GM19452 (cell line): ENCODE results near the gene PDIA2.
"Not testable (repeated sequence)": the region's sequence is repeated elsewhere in the genome, so short reads cannot be mapped to it uniquely, and the experiment has no call there.

Source experiments
- ATAC-seq: cut with Tn5 transposase; IDR thresholded peaks from one replicate; pipeline ENCODE4 v1.9.1; 2021; ENCODE audit not compliant: unreplicated experiment

Gene PDIA2

GRCh38 chr16:324451-325334 is 41.7 kb downstream of the PDIA2 start:
- no peak for ATAC-seq

- ATAC-seq: no peak
These were observed 42.6 kb downstream of the PDIA2 start for GRCh38 chr16:325375-326145.

DNA sequence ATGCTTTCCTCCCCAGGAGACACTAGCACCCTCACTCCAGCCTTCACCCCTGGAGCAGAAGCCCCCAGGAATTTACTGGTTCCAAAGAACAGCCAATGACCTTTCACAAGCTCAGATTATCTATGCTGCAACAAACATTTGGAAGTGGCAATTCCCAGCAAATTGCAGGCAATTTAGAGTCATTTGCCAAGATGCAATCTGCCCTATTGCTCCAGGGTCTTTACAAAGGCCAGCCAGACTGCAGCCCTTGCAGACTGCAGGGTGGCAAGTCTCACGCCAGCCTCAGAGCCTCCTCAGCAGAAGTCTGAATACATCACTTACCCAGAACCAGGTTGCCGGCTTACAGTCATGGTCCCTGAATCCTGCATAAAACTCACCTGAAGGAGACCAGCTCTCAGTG is 47.8 kb downstream of the PDIA2 start:
- no peak for ATAC-seq

DNA sequence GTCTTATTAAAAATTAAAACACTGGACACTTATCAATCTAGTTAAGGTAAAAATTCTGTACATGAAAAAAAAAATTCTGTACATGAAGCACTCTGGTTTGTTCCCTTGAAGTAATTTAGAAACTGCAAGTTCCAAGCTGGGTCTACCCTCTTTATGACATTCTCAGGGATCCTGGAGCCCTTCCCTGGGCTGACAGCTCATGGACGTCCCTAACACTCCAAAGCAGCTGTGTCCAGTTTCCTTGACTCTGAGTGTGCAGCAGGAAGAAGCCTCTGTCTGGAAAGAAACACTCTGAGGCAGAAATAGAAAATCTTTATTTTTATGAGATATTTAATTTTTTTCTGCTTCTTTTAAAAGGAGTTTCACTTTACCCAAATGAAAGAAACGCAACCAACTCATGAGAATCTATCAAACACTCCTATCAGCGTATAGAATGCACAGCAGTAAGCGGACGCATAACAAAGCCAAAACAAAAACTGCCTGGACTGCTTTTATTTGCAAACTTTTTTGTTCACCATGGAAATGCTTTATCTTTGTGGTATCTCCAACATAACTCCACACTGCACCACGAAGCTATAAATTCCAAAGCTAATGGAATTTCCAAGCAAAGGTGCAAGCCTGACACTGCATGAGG is 48.3 kb downstream of the PDIA2 start:
- ATAC-seq: not testable (repeated sequence)

GRCh38 chr16:333406-334094 is 50.6 kb downstream of the PDIA2 start:
- no peak for ATAC-seq

DNA sequence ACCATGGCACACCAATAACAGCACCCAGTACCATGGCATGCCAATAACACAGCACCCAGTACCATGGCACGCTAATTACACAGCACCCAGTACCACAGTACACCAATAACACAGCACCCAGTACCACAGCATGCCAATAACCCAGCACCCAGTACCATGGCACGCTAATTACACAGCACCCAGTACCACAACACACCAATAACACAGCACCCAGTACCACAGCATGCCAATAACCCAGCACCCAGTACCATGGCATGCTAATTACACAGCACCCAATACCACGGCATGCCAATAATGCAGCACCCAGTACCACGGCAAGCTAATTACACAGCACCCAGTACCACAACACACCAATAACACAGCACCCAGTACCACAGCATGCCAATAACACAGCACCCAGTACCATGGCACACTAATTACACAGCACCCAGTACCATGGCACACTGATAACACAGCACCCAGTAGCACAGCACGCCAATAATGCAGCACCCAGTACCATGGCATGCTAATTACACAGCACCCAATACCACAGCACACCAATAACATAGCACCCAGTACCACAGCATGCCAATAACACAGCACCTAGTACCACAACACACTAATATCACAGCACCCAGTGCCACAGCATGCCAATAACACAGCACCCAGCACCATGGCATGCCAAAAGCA is 51.3 kb downstream of the PDIA2 start:
- not testable (repeated sequence) for ATAC-seq

DNA sequence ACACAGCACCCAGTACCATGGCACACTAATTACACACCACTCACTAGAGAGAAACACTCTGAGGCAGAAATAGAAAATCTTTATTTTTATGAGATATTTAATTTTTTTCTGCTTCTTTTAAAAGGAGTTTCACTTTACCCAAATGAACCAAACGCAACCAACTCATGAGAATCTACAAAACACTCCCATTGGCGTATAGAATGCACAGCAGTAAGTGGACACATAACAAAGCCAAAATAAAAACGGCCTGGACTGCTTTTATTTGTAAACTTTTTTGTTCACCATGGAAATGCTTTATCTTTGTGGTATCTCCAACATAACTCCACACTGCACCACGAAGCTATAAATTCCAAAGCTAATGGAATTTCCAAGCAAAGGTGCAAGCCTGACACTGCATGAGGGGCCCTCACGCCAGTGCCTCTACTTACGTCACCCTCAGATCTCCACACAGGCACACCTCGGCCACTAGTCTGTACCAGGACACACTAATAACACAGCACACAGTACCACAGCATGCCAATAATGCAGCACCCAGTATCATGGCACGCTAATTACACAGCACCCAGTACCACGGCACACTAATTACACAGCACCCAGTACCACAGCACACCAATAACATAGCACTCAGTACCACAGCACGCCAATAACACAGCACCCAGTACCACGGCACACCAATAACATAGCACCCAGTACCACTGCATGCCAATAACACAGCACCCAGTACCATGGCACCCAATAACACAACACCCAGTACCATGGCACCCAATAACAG is 52.1 kb downstream of the PDIA2 start:
- ATAC-seq: not testable (repeated sequence)

DNA sequence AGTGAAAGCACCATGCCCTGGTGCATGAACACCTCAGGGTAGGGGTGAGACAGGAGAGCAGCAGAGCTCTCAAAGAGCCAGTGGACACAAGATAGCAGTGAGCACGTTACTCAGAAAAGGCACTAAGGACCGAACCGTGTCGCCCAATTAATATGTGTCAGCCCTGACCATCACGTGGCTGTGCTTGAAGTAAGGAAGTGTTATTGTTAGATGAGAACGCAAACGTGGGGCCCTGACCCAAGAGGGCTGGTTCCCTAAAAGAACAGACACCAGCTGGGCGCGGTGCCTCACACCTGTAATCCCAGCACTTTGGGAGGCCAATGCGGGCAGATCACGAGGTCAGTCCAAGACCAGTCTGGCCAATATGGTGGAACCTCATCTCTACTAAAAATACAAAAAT is 53.3 kb downstream of the PDIA2 start:
- ATAC-seq: no peak
